IMR-90 (cell line): Measurements from ENCODE around the gene DBH.

Source experiments
- CHD1 ChIP-seq: IDR thresholded peaks from 2 replicates; pipeline ENCODE4 v1.6.1; 2012; ENCODE audit warnings: low read depth, low read length, improper control_type of control experiment
- CTCF ChIP-seq: conservative IDR thresholded peaks from 2 replicates; pipeline ENCODE4 v1.5.1; 2012; ENCODE audit warnings: mild to moderate bottlenecking, low read depth, low read length, improper control_type of control experiment
- POLR2A ChIP-seq: IDR thresholded peaks from 2 replicates; pipeline ENCODE4 v1.6.1; 2012; ENCODE audit warnings: mild to moderate bottlenecking, low read depth, low read length

- TF ChIP-seq POLR2A = no peak
- TF ChIP-seq CTCF = no peak
- TF ChIP-seq CHD1 = no peak
Observed at GRCh38 chr9:133699546-133699945, 63.4 kb downstream of the DBH start.
